GM15510 (cell line): ENCODE data around the gene IGSF11.

Experiments
- POLR2A ChIP-seq: IDR thresholded peaks from 3 replicates; pipeline ENCODE4 v1.6.1; 2011; ENCODE audit warnings: borderline replicate concordance; ENCODE audit not compliant: insufficient read length; ENCODE audit errors: extremely low read depth

The IGSF11 gene

GRCh38 chr3:119034256-119035013 is at the start of gene IGSF11:
Gene IGSF11 (minus strand): TSS chr3:119034846. CDS start chr3:119034582, 264 bp downstream.
- no peak for TF ChIP-seq POLR2A

- TF ChIP-seq POLR2A, result no peak
These were observed 45.7 kb upstream of the IGSF11 start for GRCh38 chr3:119080364-119080763.

GRCh38 chr3:119073258-119074001 is 38.8 kb upstream of the IGSF11 start:
- no peak for TF ChIP-seq POLR2A

DNA sequence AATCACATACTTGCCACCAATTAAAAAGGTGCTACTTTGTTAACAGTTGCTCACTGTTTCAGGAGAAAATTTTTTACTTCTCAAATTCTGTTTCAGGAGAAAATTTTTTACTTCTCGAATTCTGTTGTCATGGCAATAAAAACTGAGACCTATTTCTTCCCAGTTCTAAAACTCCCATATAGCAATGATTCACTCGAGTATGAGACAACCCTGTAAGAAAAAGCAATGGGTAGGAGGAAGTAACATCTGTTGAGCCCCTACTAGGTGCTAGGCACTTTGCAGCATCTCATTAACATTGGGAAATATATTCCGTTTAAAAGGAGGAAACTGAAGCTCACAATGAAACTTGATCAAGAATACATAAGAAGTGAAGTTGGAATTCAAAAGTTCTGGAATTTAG is 35.1 kb upstream of the IGSF11 start:
- TF ChIP-seq POLR2A, result no peak

GRCh38 chr3:119063471-119063870 is 28.8 kb upstream of the IGSF11 start:
- TF ChIP-seq POLR2A, result no peak

DNA sequence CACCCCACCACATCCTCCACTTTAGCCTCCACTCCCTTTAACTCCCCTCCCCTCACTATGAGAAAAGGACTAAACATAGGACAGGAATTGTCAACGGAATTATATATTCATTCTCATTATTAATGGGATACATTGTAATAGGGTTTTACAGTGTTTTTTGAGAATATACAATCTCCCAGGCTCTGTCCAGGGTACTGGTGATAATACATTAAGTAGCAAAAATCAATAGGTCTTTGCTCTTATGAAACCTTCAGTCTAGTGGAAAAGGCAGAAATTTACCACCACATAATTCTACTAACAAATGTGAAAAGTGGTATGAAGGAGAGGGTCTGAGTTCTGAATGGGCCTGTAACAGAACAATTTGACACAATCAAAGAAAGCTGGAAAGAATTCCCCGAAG is 28.2 kb upstream of the IGSF11 start:
- TF ChIP-seq POLR2A, result no peak

DNA sequence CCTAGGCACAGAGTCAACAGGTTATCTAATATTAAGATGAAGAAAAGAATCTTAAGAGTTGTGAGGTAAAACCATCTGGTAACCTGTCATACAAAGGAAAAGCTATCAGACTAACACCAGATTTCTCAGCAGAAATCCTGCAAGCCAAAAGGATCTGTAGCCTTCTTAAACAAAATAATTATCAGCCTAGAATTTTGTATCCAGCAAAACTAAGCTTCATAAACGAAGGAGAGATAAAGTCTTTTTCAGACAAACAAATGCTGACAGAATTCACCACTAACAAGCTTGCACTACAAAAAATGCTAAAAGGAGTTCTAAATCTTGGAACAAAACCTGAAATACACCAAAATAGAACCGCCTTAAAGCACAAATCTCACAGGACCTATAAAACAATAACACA is 9.9 kb upstream of the IGSF11 start:
- no peak for TF ChIP-seq POLR2A

- TF ChIP-seq POLR2A, result no peak
These were observed 7.5 kb upstream of the IGSF11 start for GRCh38 chr3:119042162-119042561.

DNA sequence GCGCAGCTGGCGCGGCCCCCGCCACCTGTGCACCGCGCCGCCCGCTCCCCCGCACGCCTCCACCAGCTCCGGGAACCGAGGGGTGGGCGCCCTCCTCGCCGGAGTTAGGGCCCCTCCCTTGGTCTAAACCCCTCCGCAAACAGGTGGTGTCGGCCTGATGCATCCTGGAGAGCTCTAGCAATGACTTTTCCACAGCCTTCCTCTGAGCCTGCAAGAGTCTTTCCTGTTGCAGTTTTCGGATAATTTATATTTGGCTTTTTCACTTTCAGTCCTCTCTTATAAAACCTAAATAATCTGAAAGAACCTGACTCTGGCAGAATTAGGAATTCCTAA is 334 bp upstream of the IGSF11 start:
- TF ChIP-seq POLR2A, result no peak

DNA sequence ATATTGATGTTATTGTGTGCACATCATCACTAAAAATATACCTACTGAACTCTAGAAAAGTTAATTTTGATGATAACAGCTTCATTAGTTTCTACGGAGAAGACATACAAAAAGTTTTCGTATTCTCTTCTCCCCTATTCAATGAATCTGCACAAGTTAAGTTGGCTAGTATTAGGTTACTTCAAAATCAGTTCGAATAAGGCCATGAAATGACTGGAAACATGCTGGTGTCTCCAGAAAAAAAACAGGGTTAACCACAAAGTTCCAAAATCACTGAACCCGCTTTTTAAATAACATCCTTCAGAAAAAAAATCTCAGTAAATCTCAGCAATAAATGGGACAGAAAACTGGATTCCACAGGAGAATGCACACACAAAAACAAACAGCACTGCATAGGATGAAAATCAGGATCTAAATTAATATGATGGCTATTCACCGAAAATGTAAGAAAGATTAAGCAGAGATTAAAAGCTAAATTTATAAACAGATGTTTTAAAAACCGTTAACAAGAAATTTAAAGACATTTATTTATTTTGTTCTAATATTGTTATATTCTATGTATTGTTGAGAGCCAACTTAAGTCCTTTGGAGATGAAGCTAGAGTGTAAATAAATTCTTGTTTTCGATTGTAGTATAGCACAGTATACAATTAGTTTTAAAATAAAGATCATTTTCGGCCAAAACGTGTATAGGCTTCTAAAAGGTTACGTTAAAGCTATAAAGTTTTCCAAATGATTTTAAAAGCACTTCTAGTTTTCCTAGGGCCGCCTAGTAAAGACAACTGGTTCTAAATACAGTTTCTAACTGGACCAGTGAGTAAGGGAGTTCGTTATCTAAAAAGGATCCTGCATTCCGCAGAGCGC is 1.0 kb downstream of the IGSF11 start:
- no peak for TF ChIP-seq POLR2A

DNA sequence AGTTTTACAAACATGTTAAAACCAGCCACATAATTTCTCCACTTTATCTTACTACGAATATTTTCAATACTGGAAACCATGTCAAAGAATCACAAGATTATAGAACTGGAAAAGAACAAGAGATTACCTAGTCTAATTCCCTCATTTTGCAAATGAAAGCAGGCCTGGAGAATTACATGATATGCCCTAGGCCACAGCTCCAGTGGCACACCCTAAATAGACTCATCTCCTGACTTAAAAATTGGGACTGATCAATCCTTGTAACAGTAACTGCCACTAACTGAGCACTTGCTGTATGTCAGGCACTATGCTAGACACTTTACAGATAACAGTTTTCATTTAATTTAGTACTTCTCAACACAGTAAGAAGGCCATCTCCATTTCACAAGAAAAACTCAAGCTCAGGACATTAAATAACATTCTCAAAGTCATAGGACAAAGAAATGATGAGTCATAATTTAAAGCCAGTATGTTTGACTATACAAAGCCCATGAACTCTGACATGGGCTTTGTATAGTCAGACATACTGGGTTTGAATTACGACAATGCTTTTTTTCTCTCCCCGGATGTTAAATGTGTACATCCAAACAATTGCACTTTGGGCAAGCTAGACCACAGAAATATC is 9.4 kb downstream of the IGSF11 start:
- TF ChIP-seq POLR2A, result no peak

DNA sequence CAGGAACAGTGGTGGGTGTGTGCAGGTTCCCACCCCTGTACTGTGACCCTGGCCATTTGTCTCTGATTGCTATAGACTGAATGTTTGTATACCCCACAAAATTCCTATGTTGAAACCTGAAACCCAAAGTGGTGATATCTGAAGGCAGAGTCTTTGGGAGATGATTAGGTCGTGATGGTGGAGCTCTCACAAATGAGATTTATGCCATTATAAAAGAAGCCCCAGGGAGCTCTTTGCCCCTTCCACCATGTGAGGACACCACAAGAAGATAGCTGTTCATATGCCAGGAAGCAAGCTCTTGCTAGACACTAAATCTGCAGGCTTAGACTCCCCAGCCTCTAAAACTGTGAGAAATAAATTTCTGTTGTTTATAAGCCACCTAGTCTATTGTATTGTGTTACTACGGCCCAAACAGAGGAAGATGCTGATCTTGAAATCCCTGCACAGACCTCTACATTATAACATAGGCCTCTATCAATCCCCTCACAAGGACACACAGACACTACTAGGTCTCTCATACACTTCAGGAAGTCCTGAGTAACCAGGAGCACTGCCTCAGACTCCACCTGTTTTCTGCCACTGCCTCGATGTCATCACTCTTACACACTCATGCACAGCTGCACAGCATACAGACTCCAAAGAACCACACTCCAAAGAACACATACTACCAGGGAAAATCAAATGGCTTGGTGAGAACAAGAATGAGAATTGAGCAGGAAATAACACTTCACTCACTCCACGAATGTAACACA is 14.7 kb downstream of the IGSF11 start:
- TF ChIP-seq POLR2A, result no peak

DNA sequence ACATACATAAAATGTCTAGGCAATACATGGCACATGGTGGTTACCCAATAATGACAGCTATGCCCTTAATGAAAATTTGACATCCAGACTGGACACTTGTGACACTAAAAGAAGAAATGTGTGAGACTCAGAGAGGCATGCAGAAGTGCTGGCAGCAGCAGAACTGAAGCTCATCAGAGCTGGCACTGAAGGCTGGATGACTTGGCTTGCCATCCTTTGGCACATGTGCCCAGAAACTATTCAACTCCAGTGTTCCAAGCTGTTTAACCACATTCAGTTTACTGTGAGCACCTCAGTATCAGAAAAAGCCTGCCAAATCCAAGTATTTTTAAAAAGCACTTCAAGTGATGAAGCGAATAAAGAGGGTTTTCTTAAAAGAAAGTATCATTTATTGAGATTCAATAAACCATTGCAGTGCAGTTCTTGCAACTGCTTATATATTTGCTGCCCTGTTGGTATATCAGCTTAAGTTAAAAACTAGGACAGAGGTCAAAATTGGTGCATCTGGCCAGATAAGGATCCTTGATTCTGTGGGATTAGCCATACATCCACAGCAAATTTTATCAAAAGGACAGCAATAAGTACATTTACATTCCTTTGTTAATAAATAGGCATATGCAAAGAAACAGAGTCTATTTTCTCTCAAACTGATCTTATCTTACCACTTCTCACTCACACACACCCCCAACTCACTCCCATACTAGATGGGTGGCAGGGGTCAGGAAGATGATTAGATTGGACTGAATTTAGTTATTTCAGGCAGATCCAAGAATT is 15.8 kb downstream of the IGSF11 start:
- no peak for TF ChIP-seq POLR2A
